Activated CD8-positive, alpha-beta memory T cell treated with anti-CD3 and anti-CD28 coated beads, Interleukin-2, amount 10 ng/mL, durations not matched to agents 7 days and 5 days (primary cell): ENCODE measurements around the gene HYAL1. TPM values are rescaled to one million over a fixed set of nuclear protein-coding genes. Genes with fewer than 3 reads are reported as not detected.

ENCODE experiments used
- ATAC-seq: fragments of 150-1000 bp; cut with Tn5 transposase; one replicate; pipeline ENCODE4 v1.10.0; 2021; ENCODE audit warnings: moderate library complexity
- CTCF ChIA-PET: fragments of 350-600 bp; sonication (Branson Sonifier 250); formaldehyde crosslinking; loops from one replicate; lab custom pipeline; 2021; ENCODE audit warnings: antibody characterized with exemption; lab: Charles Lee
- DNase-seq: peaks from one replicate; pipeline ENCODE4 v3.0.0-alpha.2; 2020
- H3K27ac Mint-ChIP-seq: one replicate; pipeline ENCODE4 v1.8.0; 2021; ENCODE audit warnings: mild to moderate bottlenecking, mixed read lengths
- H3K27me3 Mint-ChIP-seq: one replicate; pipeline ENCODE4 v1.8.0; 2021; ENCODE audit warnings: mixed read lengths
- H3K36me3 Mint-ChIP-seq: one replicate; pipeline ENCODE4 v1.8.0; 2021; ENCODE audit warnings: mild to moderate bottlenecking, mixed read lengths
- H3K4me1 Mint-ChIP-seq: one replicate; pipeline ENCODE4 v1.8.0; 2021; ENCODE audit warnings: mixed read lengths
- H3K4me3 Mint-ChIP-seq: one replicate; pipeline ENCODE4 v1.8.0; 2021; ENCODE audit warnings: mild to moderate bottlenecking, moderate library complexity, mixed read lengths
- H3K9me3 Mint-ChIP-seq: one replicate; pipeline ENCODE4 v1.8.0; 2022; ENCODE audit warnings: low read depth, mixed read lengths
- total RNA-seq, 2 experiments: library from RNA; stranded (reverse); gene quantifications; one replicate each; pipeline ENCODE4 v1.2.3, GENCODE V29; 2021

HYAL1 gene
- total RNA-seq, 2 experiments from 2014 or later, result 0.14 to 0.15 TPM

DNA sequence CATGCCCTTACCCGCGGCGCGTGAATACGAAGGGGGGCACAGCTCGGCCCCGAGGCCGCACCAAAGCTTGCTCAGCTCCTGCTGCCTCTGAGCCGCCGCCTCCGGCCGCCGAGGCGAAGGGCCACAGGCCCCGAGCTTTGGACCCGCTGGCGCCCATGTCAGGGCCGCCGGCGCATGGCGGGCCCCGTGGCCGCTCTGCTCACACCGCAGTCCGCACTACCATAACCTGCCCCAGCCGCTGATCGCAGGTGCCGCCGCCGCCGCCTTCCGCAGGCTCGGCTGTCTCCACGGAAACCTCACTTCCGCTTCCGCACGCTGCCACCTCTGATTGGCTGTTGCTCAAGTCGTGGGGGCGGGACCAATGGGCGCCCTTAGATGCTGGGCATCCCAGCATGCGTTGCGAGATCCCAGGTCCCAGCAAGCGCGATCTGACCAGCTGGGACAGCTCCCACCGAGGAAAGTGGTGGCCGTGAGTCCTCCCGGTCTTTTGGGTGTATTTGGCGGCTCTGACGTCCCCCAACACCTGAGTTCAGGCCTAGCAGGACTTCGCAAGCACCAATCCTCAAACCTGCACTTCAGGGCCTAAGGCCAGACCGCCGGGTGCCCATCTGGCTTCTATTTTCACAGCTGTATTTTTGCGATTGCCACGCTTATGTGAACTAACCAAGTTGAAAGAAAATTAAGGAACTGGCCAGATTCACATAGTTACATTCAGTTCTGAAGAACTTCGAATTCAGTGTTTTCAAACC, 24.7 kb upstream of the HYAL1 start, which contains the start of gene TUSC2:
Gene TUSC2 (minus strand): TSS at position 281 of the 749 bp plus-strand sequence. CDS start 124 bp downstream, at position 157.
- no peaks in the 10 kb centered on the region for H3K9me3 Mint-ChIP-seq
- H3K4me3 Mint-ChIP-seq, result peak within 1 kb of the TSS; percentile 78
- DNase-seq, result peak; percentile 98
- peaks cover 28% of the 10 kb centered on the region for H3K36me3 Mint-ChIP-seq
- H3K4me1 Mint-ChIP-seq, result peaks cover 33% of the 10 kb centered on the region
- H3K27ac Mint-ChIP-seq, result peak within 1 kb of the TSS; percentile 81
- peak; percentile 92 for ATAC-seq
- CTCF ChIA-PET, result interaction anchor here (0.9 to 18.0 kb wide), 12 partner anchors 10 to 134 kb away, joined by 3 to 266 read pairs (median 4); partner anchors contain the start of genes HYAL1, HYAL3, IFRD2 and LSMEM2
- no peaks in the 10 kb centered on the region for H3K27me3 Mint-ChIP-seq

DNA sequence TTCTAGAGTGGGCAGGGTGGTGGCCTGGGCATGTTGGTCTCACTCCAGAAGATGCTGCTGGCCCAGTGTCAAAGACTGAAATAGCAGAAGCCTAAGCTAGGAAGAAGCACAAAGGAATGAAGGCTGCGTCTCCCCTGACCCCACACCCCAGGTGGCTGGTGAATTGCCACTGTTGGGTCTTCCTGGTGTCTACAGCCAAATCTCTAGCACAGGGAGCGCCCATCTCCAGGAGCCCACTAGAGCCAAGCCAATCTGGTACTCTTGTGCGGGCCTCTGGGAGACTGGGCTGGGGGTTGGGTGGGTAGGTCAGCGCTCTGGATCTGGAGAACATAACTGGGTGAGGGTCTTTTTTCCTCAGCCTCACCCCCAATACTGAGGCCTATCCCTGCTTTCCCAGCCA, 23.8 kb upstream of the HYAL1 start:
- H3K27me3 Mint-ChIP-seq, result no peaks in the 10 kb centered on the region
- peak overlapping the region; percentile 67 for H3K27ac Mint-ChIP-seq
- peak; percentile 39 for DNase-seq
- H3K36me3 Mint-ChIP-seq, result peaks cover 23% of the 10 kb centered on the region
- H3K4me1 Mint-ChIP-seq, result peaks cover 30% of the 10 kb centered on the region
- peak overlapping the region; percentile 78 for H3K4me3 Mint-ChIP-seq
- H3K9me3 Mint-ChIP-seq, result no peaks in the 10 kb centered on the region
- CTCF ChIA-PET, result interaction anchor here (0.7 to 18.0 kb wide), 9 partner anchors 10 to 133 kb away, joined by 3 to 266 read pairs (median 5); partner anchors contain the start of genes HYAL1, HYAL3, IFRD2 and LSMEM2
- ATAC-seq, result no peak

DNA sequence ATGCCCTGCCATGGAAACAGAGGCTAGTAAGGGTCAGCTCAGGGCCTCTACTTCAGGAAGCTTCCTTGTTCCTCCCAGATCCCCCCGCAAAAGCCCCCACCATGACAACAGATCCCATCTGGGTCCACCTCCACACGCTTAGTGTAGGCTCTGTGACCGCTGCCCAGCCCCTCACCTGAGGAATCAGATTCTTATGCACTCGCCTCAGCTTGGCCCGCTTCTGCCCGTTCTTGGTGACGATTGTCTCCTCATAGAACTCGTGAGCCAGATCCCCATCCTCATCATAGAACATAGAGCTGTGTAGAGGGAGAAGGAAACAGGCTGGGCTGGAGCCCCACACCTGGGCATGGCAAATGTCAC, 22.8 kb upstream of the HYAL1 start:
- Mint-ChIP-seq H3K4me3 (no peak overlapping the region), H3K9me3 (no peaks in the 10 kb centered on the region), H3K27me3 (no peaks in the 10 kb centered on the region), H3K27ac (no peak overlapping the region), H3K4me1 (peaks cover 29% of the 10 kb centered on the region), H3K36me3 (peaks cover 14% of the 10 kb centered on the region)
- CTCF ChIA-PET, result interaction anchor here (7.8 to 18.0 kb wide), 2 partner anchors 9 to 27 kb away, joined by 91 to 266 read pairs; partner anchors contain the start of genes HYAL1, HYAL3, IFRD2 and NAA80
- DNase-seq (peak; percentile 39), ATAC-seq (no peak)

DNA sequence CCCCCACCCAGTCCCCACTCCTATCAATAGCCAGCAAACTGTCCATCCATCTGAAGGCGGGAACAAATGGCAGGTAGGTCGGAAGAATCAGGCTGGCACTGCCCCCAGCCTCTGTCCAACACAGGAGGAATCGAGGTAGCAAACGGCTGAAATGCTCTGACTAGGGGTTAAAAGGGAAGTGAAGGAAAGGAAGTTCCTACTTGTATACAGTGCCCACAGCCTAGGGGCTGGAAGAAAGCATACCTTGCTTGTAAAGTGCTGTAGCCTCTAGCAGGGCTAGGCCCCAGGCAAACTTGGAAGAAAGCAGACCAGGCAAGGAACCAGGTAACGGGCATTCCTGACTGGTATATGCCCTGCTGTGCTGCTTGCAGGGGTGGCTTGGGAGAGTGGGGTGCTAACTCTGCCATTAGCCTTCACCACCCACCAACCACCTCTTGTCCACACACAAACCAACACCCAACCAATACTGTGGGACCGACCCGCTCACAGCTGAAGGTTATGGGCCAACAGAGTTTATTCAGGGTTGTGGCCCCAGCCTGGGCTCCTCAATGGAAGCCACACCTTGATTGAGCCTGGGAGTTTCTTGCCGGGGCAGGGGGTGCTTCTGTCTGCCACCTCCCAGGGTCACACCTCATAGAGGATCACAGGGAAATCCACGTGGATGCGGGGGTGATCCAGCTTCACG, 22.3 kb upstream of the HYAL1 start:
- ATAC-seq (no peak), DNase-seq (peak; percentile 39)
- CTCF ChIA-PET, result interaction anchor here (1.6 to 18.0 kb wide), 5 partner anchors 10 to 131 kb away, joined by 5 to 266 read pairs (median 10); partner anchors contain the start of genes GNAI2, HYAL1, HYAL3 and IFRD2
- peaks cover 9% of the 10 kb centered on the region for H3K36me3 Mint-ChIP-seq
- H3K27ac Mint-ChIP-seq, result no peak overlapping the region
- no peak overlapping the region for H3K4me3 Mint-ChIP-seq
- H3K27me3 Mint-ChIP-seq, result no peaks in the 10 kb centered on the region
- no peaks in the 10 kb centered on the region for H3K9me3 Mint-ChIP-seq
- peaks cover 26% of the 10 kb centered on the region for H3K4me1 Mint-ChIP-seq

DNA sequence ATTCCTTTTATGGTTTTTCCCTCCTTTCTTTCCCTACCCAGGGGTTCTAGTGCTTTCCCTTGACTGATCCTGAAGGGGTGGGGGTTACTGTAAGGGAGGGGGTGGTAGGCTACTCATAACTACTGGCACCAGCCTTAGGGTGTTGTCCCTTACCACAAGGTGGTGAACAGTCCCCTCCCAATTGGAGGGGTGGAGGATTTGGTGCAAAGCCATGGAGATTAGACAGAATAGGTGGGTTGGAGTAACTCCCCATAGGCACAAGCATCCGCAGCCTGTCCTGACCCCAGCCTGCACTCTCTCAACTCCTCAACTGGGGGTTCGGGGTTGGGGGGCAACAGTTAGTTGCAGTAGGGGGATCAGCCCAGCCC, 21.7 kb upstream of the HYAL1 start:
- H3K27me3 Mint-ChIP-seq, result no peaks in the 10 kb centered on the region
- H3K4me1 Mint-ChIP-seq, result peaks cover 30% of the 10 kb centered on the region
- CTCF ChIA-PET, result interaction anchor here (0.9 to 18.0 kb wide), 12 partner anchors 10 to 131 kb away, joined by 3 to 266 read pairs (median 7); partner anchors contain the start of genes GNAI2, HYAL1, HYAL3 and IFRD2
- H3K4me3 Mint-ChIP-seq, result no peak overlapping the region
- ATAC-seq (no peak), DNase-seq (no peak)
- H3K9me3 Mint-ChIP-seq, result no peaks in the 10 kb centered on the region
- peaks cover 5% of the 10 kb centered on the region for H3K36me3 Mint-ChIP-seq
- H3K27ac Mint-ChIP-seq, result no peak overlapping the region

DNA sequence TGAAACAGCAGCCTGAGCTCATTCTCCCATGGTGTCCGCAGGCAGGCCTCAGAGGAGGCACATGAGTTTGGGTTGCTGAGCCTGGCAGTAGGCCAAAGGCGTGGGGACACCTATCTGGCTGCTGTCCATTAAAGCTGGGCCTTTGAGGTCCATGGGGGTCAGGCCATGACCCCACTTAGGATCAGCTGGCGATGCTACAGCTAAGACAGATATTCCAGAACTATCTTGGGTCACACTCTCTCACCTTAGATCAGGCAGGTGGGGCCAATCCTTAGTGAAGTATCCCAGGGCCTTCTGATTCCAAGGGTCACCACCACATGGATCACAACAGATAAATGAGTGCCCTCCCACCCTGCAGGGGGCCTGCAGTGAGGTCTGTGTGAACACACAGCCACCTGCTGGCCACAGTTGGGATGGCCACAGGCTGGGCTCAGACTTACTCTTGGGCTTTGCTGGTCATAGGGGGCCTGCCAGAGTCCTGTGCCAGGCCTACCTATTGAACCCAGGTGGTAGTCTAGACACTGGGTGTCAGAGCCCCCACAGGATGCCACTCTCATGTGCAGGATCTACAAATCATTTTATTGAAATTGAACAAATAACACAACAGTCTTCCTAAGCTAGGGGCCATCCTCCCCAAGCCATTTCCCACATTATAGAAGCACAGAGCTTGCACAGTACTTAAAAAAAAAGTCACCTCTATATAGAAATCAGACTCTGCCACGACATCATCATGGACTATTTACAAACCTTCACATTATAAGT, 21.2 kb upstream of the HYAL1 start:
- Mint-ChIP-seq H3K9me3 (no peaks in the 10 kb centered on the region), H3K4me3 (no peak overlapping the region), H3K27me3 (no peaks in the 10 kb centered on the region), H3K4me1 (peaks cover 34% of the 10 kb centered on the region), H3K36me3 (no peaks in the 10 kb centered on the region), H3K27ac (no peak overlapping the region)
- peak; percentile 21 for ATAC-seq
- peak; percentile 78 for DNase-seq
- CTCF ChIA-PET, result interaction anchor here (0.7 to 18.0 kb wide), 24 partner anchors 10 to 132 kb away, joined by 3 to 266 read pairs (median 4); partner anchors contain the start of genes CYB561D2, GNAI2, HYAL1 and HYAL3

DNA sequence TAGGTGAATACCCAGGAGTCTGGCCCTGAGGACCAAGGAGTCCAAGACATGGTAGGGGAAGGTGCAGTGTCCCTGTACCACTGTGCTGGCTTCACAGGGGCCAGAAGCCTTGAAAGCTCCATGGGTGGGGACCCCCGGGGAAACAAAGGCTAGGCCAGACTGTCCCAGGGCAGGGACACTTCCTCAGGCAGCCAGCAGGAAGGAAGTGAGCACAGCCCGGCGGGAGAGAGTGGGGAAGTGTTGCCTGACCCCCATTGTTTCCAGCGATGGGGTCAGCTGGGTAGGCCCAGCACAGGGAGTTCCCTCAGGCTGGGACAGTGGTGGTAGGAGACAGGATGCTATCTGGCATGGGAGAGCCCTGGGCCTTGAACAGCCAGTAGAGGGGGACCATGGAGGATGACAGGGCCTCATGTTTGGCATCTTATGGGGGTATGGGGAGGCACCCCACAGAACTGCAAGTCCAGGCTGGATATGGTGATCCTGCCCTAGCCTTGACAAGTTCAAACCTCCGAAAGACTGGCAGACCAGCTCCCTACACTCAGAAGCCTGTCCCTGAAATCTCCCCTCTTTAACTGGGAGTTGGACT, 20.3 kb upstream of the HYAL1 start:
- Mint-ChIP-seq H3K36me3 (no peaks in the 10 kb centered on the region), H3K4me3 (no peak overlapping the region), H3K9me3 (no peaks in the 10 kb centered on the region), H3K4me1 (peaks cover 39% of the 10 kb centered on the region), H3K27me3 (no peaks in the 10 kb centered on the region), H3K27ac (peak overlapping the region; percentile 35)
- no peak for ATAC-seq
- CTCF ChIA-PET, result interaction anchor here (0.6 to 18.0 kb wide), 23 partner anchors 9 to 218 kb away, joined by 3 to 266 read pairs (median 5); partner anchors contain the start of genes CYB561D2, GNAI2, HYAL1 and HYAL3
- peak; percentile 39 for DNase-seq

DNA sequence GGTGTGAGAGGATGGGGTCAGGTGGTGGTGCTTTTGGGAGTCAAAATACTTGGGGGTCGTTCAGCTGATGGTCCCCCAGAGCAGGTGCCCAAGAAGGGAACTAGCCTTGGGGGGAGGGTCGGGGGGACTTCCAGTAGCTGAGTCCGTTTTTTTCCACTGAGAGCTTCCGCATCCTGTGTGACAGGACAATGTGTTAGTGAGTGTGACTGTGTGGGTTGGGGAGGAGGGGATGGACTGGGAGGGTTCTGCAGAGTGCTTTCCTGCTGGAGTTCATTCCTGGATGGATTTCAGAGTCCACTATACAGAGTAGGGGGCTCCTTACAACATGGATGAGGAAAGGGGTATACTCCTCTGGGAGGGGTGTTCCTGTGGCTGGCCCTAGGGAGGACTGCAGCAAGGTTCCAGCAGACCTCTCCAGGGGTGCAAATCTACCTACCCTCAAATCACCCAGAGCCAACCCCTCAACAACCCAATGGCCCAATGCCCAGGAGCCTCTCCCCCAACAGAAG, 19.8 kb upstream of the HYAL1 start:
- Mint-ChIP-seq H3K9me3 (no peaks in the 10 kb centered on the region), H3K27ac (peak overlapping the region; percentile 47), H3K36me3 (no peaks in the 10 kb centered on the region), H3K4me1 (peaks cover 36% of the 10 kb centered on the region), H3K27me3 (no peaks in the 10 kb centered on the region), H3K4me3 (no peak overlapping the region)
- CTCF ChIA-PET, result interaction anchor here (0.9 to 18.0 kb wide), 7 partner anchors 12 to 131 kb away, joined by 3 to 266 read pairs (median 6); partner anchors contain the start of genes HYAL1, HYAL3, IFRD2 and NAA80
- ATAC-seq (no peak), DNase-seq (peak; percentile 42)

DNA sequence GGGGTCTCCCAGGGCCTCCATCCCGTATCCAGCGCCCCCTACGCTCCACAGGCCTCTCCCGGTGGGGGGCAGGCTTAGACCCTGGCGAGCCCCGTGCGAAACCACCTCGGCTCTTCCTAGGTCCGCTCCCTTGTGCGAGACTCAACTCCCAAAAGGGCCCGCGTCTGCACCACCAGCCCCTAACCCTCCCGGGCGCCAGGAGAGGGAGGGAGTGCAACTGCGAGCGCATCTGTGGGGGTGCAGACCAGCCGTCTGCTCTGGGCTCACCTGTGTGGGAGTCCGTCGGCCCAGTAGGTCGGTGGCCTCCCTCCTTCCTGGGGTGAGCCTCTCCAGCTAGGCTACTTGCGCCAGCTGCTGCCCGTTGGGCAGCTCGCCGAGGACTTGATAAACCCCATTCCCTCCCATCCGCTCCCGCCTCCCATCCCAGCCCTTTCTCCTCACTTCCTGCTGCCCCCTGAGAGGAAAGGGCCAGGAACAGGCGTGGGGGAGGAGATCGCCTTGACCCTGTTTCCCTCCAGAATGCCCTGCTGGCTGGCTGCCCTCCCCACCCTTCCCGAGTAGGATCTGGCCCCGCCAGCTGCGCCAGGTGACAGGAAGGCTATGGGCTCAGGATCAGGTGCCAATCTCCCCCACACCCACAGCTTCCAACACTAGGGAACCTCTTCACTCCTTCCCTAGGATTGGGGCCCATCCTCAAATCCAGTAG, 19.2 kb upstream of the HYAL1 start, which contains the start of gene HYAL2:
Gene HYAL2 (minus strand): TSS at position 360 of the 706 bp plus-strand sequence. CDS start 2,256 bp downstream, outside the sequence.
- CTCF ChIA-PET, result interaction anchor here (1.3 to 18.0 kb wide), 6 partner anchors 13 to 48 kb away, joined by 3 to 266 read pairs (median 14); partner anchors contain the start of genes HYAL1, HYAL3, IFRD2 and NAA80
- H3K27me3 Mint-ChIP-seq, result no peaks in the 10 kb centered on the region
- peak within 1 kb of the TSS; percentile 89 for H3K4me3 Mint-ChIP-seq
- ATAC-seq (no peak), DNase-seq (peak; percentile 40)
- H3K27ac Mint-ChIP-seq, result peak within 1 kb of the TSS; percentile 93
- no peaks in the 10 kb centered on the region for H3K9me3 Mint-ChIP-seq
- H3K4me1 Mint-ChIP-seq, result peaks cover 35% of the 10 kb centered on the region
- no peaks in the 10 kb centered on the region for H3K36me3 Mint-ChIP-seq

DNA sequence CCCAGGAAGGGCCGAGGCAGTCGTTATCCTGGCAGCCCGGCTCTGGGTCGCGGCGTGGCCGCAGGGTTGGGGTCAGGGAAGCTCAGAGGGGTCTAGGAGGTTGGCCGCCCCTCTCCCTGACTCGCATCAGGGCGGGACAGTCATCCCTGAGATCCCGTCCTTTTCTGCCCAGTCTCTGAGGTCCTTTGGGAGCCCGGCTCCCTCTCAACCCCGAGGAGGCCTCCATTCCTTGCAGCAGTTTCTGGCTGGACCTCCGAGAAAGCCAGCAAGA, 18.7 kb upstream of the HYAL1 start:
- H3K27ac Mint-ChIP-seq, result no peak overlapping the region
- CTCF ChIA-PET, result interaction anchor here (1.3 to 18.0 kb wide), 5 partner anchors 13 to 47 kb away, joined by 3 to 266 read pairs (median 21); partner anchors contain the start of genes HYAL1, HYAL3, IFRD2 and NAA80
- H3K9me3 Mint-ChIP-seq, result no peaks in the 10 kb centered on the region
- H3K27me3 Mint-ChIP-seq, result no peaks in the 10 kb centered on the region
- H3K4me3 Mint-ChIP-seq, result no peak overlapping the region
- peaks cover 36% of the 10 kb centered on the region for H3K4me1 Mint-ChIP-seq
- no peaks in the 10 kb centered on the region for H3K36me3 Mint-ChIP-seq
- DNase-seq, result no peak
- no peak for ATAC-seq

DNA sequence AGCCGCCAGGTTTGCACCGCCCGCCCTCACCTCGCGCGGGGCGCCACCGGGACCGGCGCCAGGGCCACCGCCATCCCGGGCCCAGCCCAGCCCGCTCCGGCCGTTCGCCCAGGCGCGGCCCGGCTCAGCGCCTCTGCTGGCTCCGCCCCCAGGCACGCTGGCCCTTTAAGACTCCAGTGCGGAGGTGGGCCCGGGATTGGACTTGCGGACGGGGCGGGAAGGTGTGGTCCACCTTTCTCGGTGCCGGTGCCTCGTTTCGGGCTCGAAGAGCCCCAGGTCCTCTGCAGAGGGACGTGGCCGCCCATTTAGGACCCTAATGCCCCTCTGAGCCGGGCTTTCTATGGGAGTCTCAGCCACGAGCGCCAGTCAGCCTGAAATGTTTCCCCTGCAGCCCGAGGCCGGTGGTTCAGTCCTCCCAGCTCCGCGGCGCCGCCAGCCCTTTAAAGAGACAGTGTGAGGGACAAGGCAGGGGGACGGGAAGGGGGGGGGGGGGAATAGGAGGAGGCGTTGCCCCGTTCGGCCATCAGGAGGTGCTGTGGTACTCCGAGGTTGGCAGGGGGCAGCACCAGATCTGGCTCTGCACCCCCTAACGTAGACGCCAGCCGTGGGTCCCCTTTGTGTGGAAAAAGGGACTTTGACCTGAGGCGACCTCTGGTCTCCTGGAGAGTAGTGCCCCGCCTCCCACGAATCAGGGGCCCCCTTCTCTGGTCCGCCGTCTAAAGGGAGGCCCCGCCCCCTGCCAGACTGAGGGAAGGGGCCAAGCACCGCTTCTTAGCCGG, 18.2 kb upstream of the HYAL1 start:
- peak; percentile 76 for ATAC-seq
- Mint-ChIP-seq H3K4me1 (peaks cover 37% of the 10 kb centered on the region), H3K27ac (peak overlapping the region; percentile 93), H3K4me3 (peak overlapping the region; percentile 89), H3K9me3 (no peaks in the 10 kb centered on the region), H3K36me3 (no peaks in the 10 kb centered on the region), H3K27me3 (no peaks in the 10 kb centered on the region)
- peak; percentile 90 for DNase-seq
- CTCF ChIA-PET, result interaction anchor here (1.3 to 18.0 kb wide), 4 partner anchors 14 to 75 kb away, joined by 3 to 266 read pairs (median 47); partner anchors contain the start of genes HYAL1, HYAL3, IFRD2 and NAA80
